B cell (primary cell): Measurements from ENCODE around the gene CLK2. TPM values are rescaled to one million over a fixed set of nuclear protein-coding genes. Genes with fewer than 3 reads are reported as not detected.
"Not testable (repeated sequence)": the region's sequence is repeated elsewhere in the genome, so short reads cannot be mapped to it uniquely, and the experiment has no call there.

ENCODE experiments used
- ATAC-seq: fragments of 200-7000 bp; cut with Tn5 transposase; one replicate; pipeline ENCODE4 v1.10.0; 2021; ENCODE audit warnings: low read depth, mild to moderate bottlenecking, moderate number of reproducible peaks, moderate library complexity
- CTCF ChIA-PET: fragments of 350-600 bp; sonication (Branson Sonifier 250); formaldehyde crosslinking; loops from one replicate; lab custom pipeline; 2021; ENCODE audit warnings: antibody characterized with exemption, inconsistent platforms; lab: Charles Lee
- POLR2A ChIA-PET: fragments of 350-600 bp; sonication (Branson Sonifier 250); formaldehyde crosslinking; loops from one replicate; lab custom pipeline; 2021; ENCODE audit warnings: antibody characterized with exemption; lab: Charles Lee
- DNase-seq: peaks from one replicate; pipeline ENCODE4 v3.0.0; 2013
- H2AFZ ChIP-seq: 2 replicates; pipeline ENCODE4 v1.6.1; 2012; ENCODE audit warnings: mild to moderate bottlenecking, low read depth, low read length; ENCODE audit not compliant: insufficient read depth, poor library complexity, severe bottlenecking
- H3K27ac ChIP-seq, 2 donors: 1 replicate in 1 of 2; 2 replicates in 1 of 2; pipeline ENCODE4 v1.5.1; 2012 to 2013; ENCODE audit warnings: low read length in 2 of 2, mild to moderate bottlenecking in 2 of 2, moderate library complexity in 1 of 2
- H3K27me3 ChIP-seq, 4 experiments: fragments of 200-600 bp in 1 of 4; sonication (generic) in 1 of 4; replicated peaks in 1 of 4; 1 replicate in 2 of 4; 2 replicates in 2 of 4; pipeline versions ENCODE4 v1.6.1 to v1.7.0; 2013 to 2016; ENCODE audit warnings: low read length in 3 of 4, mild to moderate bottlenecking in 2 of 4, mixed read lengths in 1 of 4, moderate library complexity in 1 of 4; ENCODE audit not compliant: insufficient read depth in 4 of 4, control insufficient read depth in 3 of 4; ENCODE audit errors: control extremely low read depth in 1 of 4
- H3K36me3 ChIP-seq, 2 experiments: replicated peaks in 1 of 2; 1 replicate in 1 of 2; 2 replicates in 1 of 2; pipeline versions ENCODE4 v1.6.1 to v1.7.1; 2013; ENCODE audit warnings: low read length in 1 of 2; ENCODE audit not compliant: insufficient read depth in 2 of 2, control insufficient read depth in 1 of 2; ENCODE audit errors: control extremely low read depth in 1 of 2, extremely low read depth in 1 of 2
- H3K4me1 ChIP-seq, 2 donors: fragments of 200-600 bp in 1 of 2; sonication (generic) in 1 of 2; 1 replicate in 1 of 2; 2 replicates in 1 of 2; pipeline versions ENCODE4 v1.5.1 to v1.6.1; 2013 to 2017; ENCODE audit warnings: low read length in 2 of 2; ENCODE audit not compliant: control insufficient read depth in 2 of 2, insufficient read depth in 2 of 2
- H3K4me2 ChIP-seq: replicated peaks from 2 replicates; pipeline ENCODE3; 2012; ENCODE audit warnings: mild to moderate bottlenecking, low read depth, low read length; ENCODE audit not compliant: poor library complexity, severe bottlenecking
- H3K4me3 ChIP-seq, 5 experiments: fragments of 200-600 bp in 1 of 5; sonication (generic) in 1 of 5; 1 replicate in 3 of 5; 2 replicates in 2 of 5; pipeline versions ENCODE4 v1.5.1 to v1.7.0; 2011 to 2016; ENCODE audit warnings: low read length in 4 of 5, mild to moderate bottlenecking in 4 of 5, low read depth in 2 of 5, control low read depth in 1 of 5, moderate library complexity in 1 of 5; ENCODE audit not compliant: insufficient read depth in 1 of 5; ENCODE audit errors: control extremely low read depth in 1 of 5, extremely low read depth in 1 of 5
- H3K79me2 ChIP-seq: fragments of 200-600 bp; sonication (generic); one replicate; pipeline ENCODE4 v1.6.0; 2016; ENCODE audit warnings: low read length; ENCODE audit not compliant: control insufficient read depth, insufficient read depth
- H3K9ac ChIP-seq: fragments of 200-600 bp; sonication (generic); 2 replicates; pipeline ENCODE4 v1.6.1; 2017; ENCODE audit warnings: mild to moderate bottlenecking, low read length, moderate library complexity
- H3K9me3 ChIP-seq, 3 donors: one replicate each; pipeline versions ENCODE4 v1.6.1 to v1.7.1; 2013; ENCODE audit warnings: low read length in 2 of 3; ENCODE audit not compliant: control insufficient read depth in 2 of 3, insufficient read depth in 1 of 3; ENCODE audit errors: control extremely low read depth in 1 of 3
- H4K20me1 ChIP-seq: 2 replicates; pipeline ENCODE4 v1.6.0; 2012; ENCODE audit warnings: mild to moderate bottlenecking, low read length; ENCODE audit not compliant: insufficient read depth, control insufficient read depth, poor library complexity, severe bottlenecking
- H3K27ac Mint-ChIP-seq: one replicate; pipeline ENCODE4 v1.8.0; 2021; ENCODE audit warnings: mixed read lengths
- H3K27me3 Mint-ChIP-seq: one replicate; pipeline ENCODE4 v1.8.0; 2021; ENCODE audit warnings: mixed read lengths
- H3K4me1 Mint-ChIP-seq: one replicate; pipeline ENCODE4 v1.8.0; 2021; ENCODE audit warnings: mixed read lengths
- H3K4me3 Mint-ChIP-seq: one replicate; pipeline ENCODE4 v1.8.0; 2021; ENCODE audit warnings: mixed read lengths
- H3K9me3 Mint-ChIP-seq: one replicate; pipeline ENCODE4 v1.8.0; 2022; ENCODE audit warnings: mixed read lengths; ENCODE audit not compliant: insufficient read depth
- EZH2 ChIP-seq: IDR thresholded peaks from 2 replicates; pipeline ENCODE4 v1.6.1; 2012; ENCODE audit warnings: borderline replicate concordance, low read depth, mild to moderate bottlenecking, moderate library complexity, low read length; ENCODE audit not compliant: insufficient read depth, poor library complexity, severe bottlenecking
- WGBS: methylation state at CpG from one replicate; pipeline ENCODE4 v1.1.5; 2013; ENCODE audit warnings: missing lambda C conversion rate; ENCODE audit not compliant: insufficient coverage; 5-methylcytosine and 5-hydroxymethylcytosine counted together
- intact Hi-C: fragments of 100-400 bp; cut with micrococcal nuclease; formaldehyde crosslinking; loops from one replicate; pipeline ENCODE4 v1.10.0; 2022
- polyA plus RNA-seq: library from polyadenylated mRNA; depleted of rRNA; stranded (reverse); fragments of >200 nt; gene quantifications from 2 replicates; pipeline ENCODE4 v1.2.3, GENCODE V29; 2012
- total RNA-seq, 2 donors: library from RNA; stranded (reverse); fragments of 120-200 nt in 1 of 2; gene quantifications; 1 replicate in 1 of 2; 2 replicates in 1 of 2; pipeline versions ENCODE4 v1.2.3 to v1.2.4, GENCODE V29; 2013 to 2022
- TF ChIP-seq, protein P1 (sequence below): fragments of 200-600 bp; IDR thresholded peaks from one replicate; pipeline ENCODE4 v1.8.0; 2022; ENCODE audit warnings: antibody characterized with exemption, mild to moderate bottlenecking

Gene CLK2
- total and polyA plus RNA-seq, 2 donors (not counting 1 experiment from before 2014, with no cell fraction given): 152 to 161 TPM

DNA sequence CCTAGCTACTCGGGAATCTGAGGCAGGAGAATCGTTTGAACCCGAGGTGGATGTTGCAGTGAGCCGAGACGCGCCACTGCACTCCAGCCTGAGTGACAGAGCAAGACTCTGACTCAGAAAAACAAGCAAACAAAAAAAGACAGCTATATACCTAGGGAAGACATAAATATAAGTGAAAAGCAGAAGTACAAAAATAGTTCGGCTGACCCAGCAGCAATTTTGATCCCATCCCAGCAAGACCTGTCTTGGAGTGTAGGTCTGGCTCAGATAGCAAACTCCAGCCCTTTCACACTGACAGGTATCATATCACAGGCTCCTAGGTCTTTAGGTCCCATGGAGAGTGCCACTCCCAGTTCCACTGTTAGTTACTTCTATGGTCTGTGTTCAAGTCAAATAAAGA, 50.3 kb downstream of the CLK2 start:
- ATAC-seq (no peak), DNase-seq (peak; percentile 47)
- Mint-ChIP-seq H3K4me3 (peak overlapping the region; percentile 52), H3K27me3 (no peaks in the 10 kb centered on the region), H3K27ac (peak overlapping the region; percentile 88), H3K4me1 (peaks cover 49% of the 10 kb centered on the region), H3K9me3 (no peaks in the 10 kb centered on the region)
- Histone ChIP-seq H3K79me2 (peaks cover 4% of the 10 kb centered on the region), H4K20me1 (no peaks in the 10 kb centered on the region), H3K36me3 (no peaks in the 10 kb centered on the region), H3K27me3 (no peaks in the 10 kb centered on the region), H3K4me1 (peaks cover 45 to 59% of the 10 kb centered on the region in 2 donors), H3K9me3 (no peaks in the 10 kb centered on the region), H3K4me3 (no peak overlapping the region), H3K27ac (peak overlapping the region in 1 of 2 donors; percentile 32), H3K4me2 (peak overlapping the region; percentile 52), H3K9ac (no peak overlapping the region), H2AFZ (no peak overlapping the region)
- CTCF ChIA-PET: interaction anchor here (1.0 to 6.9 kb wide), 7 partner anchors 15 to 54 kb away, joined by 4 to 189 read pairs (median 10); partner anchors contain the start of genes KRTCAP2, MTX1, THBS3 and TRIM46
- intact Hi-C loops: no loop called here
- POLR2A ChIA-PET: interaction anchor here (0.6 to 5.9 kb wide), 3 partner anchors 15 to 38 kb away, joined by 3 to 47 read pairs (median 6); partner anchors contain the start of genes MTX1 and THBS3
- 0% methylated on average over 4 of the region's 7 CpGs for WGBS
- TF ChIP-seq, protein P1, sequence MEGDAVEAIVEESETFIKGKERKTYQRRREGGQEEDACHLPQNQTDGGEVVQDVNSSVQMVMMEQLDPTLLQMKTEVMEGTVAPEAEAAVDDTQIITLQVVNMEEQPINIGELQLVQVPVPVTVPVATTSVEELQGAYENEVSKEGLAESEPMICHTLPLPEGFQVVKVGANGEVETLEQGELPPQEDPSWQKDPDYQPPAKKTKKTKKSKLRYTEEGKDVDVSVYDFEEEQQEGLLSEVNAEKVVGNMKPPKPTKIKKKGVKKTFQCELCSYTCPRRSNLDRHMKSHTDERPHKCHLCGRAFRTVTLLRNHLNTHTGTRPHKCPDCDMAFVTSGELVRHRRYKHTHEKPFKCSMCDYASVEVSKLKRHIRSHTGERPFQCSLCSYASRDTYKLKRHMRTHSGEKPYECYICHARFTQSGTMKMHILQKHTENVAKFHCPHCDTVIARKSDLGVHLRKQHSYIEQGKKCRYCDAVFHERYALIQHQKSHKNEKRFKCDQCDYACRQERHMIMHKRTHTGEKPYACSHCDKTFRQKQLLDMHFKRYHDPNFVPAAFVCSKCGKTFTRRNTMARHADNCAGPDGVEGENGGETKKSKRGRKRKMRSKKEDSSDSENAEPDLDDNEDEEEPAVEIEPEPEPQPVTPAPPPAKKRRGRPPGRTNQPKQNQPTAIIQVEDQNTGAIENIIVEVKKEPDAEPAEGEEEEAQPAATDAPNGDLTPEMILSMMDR: no peak
- TF ChIP-seq EZH2: no peak

DNA sequence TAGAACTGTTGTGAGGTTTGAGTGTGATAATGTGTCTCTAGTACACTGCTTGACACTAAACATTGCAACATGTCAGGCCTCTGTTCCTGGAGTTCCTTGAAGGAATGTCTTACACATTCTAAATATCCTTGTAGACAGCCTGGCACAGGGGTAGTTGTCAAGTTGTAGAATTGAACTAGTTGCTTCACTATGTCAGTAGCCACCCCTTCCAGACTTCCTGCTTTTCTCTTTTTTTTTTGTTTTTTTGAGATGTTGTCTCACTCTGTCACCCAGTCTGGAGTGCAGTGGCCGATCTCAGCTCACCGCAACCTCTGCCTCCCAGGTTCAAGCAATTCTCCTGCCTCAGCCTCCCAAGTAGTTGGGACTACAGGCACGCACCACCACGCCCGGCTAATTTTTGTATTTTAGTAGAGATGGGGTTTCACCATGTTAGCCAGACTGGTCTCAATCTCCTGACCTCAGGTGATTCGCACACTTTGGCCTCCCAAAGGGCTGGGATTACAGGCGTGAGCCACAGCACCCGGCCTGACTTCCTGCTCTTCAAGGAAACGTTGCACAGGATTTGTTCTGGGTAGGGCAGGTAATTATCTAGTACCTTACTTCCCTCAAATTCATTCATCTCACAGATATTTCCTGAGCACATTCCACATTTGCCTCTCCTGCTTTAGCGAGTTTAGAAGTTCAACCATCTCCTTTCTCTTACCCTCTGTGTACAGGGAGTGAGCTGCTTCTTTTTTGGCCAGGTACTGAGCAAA, 52.9 kb downstream of the CLK2 start:
- DNase-seq, H3K36me3 ChIP-seq, H3K9ac ChIP-seq, H3K27ac ChIP-seq, ATAC-seq, H3K9me3 Mint-ChIP-seq, intact Hi-C loops, H3K4me3 ChIP-seq, H3K27me3 ChIP-seq, H3K79me2 ChIP-seq, H3K4me2 ChIP-seq, H4K20me1 ChIP-seq, H3K27ac Mint-ChIP-seq, H2AFZ ChIP-seq, H3K27me3 Mint-ChIP-seq, H3K4me3 Mint-ChIP-seq, H3K9me3 ChIP-seq: not testable (repeated sequence)
- WGBS: 95% methylated on average over 3 of the region's 10 CpGs
- peaks cover 30 to 37% of the 10 kb centered on the region in 2 donors for H3K4me1 ChIP-seq
- peaks cover 27% of the 10 kb centered on the region for H3K4me1 Mint-ChIP-seq
- POLR2A ChIA-PET: interaction anchor here (0.8 to 1.3 kb wide), 2 partner anchors 11 to 13 kb away, joined by 3 to 6 read pairs; no protein-coding TSS in a partner anchor
- CTCF ChIA-PET: interaction anchor here (1.6 kb wide), 1 partner anchor 13 kb away, joined by 7 read pairs; the partner anchor contains the start of gene THBS3
